Ishikawa (cell line): ENCODE data around the gene GRAMD1A.

ENCODE experiments used
- CEBPB ChIP-seq: IDR thresholded peaks from 2 replicates; pipeline ENCODE4 v1.6.1; 2012
- CREB1 ChIP-seq: IDR thresholded peaks from 2 replicates; pipeline ENCODE4 v1.6.1; 2012; ENCODE audit warnings: low read depth
- EGR1 ChIP-seq: IDR thresholded peaks from 2 replicates; pipeline ENCODE4 v1.6.1; 2012
- EP300 ChIP-seq: IDR thresholded peaks from 2 replicates; pipeline ENCODE4 v1.6.1; 2012; ENCODE audit warnings: borderline replicate concordance
- FOXM1 ChIP-seq: IDR thresholded peaks from 2 replicates; pipeline ENCODE4 v1.6.1; 2012; ENCODE audit warnings: low read depth, borderline replicate concordance
- NFIC ChIP-seq: IDR thresholded peaks from 2 replicates; pipeline ENCODE4 v1.6.1; 2012
- RAD21 ChIP-seq: IDR thresholded peaks from 2 replicates; pipeline ENCODE4 v1.6.1; 2012; ENCODE audit warnings: low read depth
- TAF1 ChIP-seq: IDR thresholded peaks from 2 replicates; pipeline ENCODE4 v1.6.1; 2012; ENCODE audit warnings: low read depth, mild to moderate bottlenecking
- TCF12 ChIP-seq: IDR thresholded peaks from 2 replicates; pipeline ENCODE4 v1.6.1; 2012; ENCODE audit warnings: low read depth
- TEAD4 ChIP-seq: IDR thresholded peaks from 2 replicates; pipeline ENCODE4 v1.6.1; 2012
- YY1 ChIP-seq: IDR thresholded peaks from 2 replicates; pipeline ENCODE4 v1.6.1; 2012; ENCODE audit warnings: low read depth
- ZBTB7A ChIP-seq: IDR thresholded peaks from 2 replicates; pipeline ENCODE4 v1.6.1; 2012; ENCODE audit warnings: low read depth
- TF ChIP-seq, protein P1 (sequence below): IDR thresholded peaks from 2 replicates; pipeline ENCODE4 v1.6.1; 2012
- TF ChIP-seq, protein P2 (sequence below): IDR thresholded peaks from 2 replicates; pipeline ENCODE4 v1.6.1; 2012
- TF ChIP-seq, protein P3 (sequence below): IDR thresholded peaks from 2 replicates; pipeline ENCODE4 v1.6.1; 2012; ENCODE audit warnings: low read depth, mild to moderate bottlenecking

Gene GRAMD1A

DNA sequence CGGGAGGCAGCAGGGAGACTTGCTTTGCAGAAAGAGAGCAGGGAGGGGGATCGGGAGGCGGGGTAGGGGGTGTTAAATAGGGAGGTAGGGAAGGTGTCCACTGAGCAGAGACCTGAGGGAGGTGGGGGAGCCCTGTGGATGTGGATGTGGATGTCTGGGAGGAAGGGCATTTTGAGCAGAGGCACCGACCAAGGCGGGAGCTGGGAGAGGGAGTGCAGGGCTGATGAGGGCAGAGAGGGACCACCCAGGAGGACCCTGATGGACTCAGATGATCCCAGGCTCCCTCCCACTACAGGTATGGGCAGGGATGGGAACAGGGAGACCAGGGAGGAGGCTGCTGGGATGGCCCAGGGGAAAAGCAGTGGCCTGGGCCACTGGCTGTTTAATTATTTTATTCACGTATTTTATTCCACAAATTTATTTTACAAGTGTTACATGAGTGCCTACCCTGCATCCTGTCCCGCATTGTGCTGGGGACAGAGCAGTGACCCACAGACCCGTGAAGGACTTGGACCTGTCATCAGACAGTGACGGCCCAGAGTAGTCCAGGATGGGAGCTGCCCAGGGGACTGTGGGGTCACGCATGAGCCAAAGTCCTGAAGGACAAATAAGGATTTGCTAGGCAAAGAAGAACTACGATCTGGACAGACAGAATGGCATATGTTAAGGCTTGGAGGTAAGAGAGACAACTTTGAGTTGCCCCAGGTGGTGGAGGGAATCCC, 5.3 kb downstream of the GRAMD1A start:
- TF ChIP-seq EP300, result no peak

DNA sequence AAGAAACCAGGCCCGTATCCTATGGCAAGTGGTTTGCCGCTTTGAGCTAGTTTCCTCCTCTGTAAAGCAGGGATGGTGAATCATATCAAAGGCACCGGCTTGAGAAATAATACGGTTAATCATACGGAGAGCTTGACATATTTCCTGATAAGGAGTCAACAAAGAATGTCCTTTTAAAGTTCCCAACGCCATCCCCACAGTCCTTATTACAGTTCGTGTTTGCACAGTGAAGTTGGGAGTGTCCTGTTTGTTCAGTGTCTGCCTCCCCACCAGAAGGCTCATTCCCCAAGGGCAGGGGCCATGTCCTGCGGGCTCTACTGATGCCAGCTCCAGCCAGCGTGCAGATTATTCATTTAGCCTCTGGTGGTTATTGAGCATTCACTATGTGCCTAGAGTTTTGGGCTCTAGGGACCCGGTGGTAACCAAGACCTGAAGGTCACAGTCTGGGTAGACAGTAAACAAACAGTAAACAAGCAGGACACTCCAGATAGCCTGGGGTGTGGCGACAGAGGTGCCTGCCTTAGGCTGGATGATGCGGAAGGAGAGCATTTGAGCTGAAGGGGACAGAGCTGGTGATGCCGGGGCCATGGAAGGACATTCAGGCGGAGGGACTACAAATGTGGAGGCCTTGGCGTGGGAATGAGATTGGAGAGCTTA, 6.3 kb downstream of the GRAMD1A start:
- no peak for TF ChIP-seq EGR1
- TF ChIP-seq TEAD4, result no peak
- no peak for TF ChIP-seq TAF1
- no peak for TF ChIP-seq RAD21
- TF ChIP-seq EP300, result no peak
- no peak for TF ChIP-seq FOXM1

DNA sequence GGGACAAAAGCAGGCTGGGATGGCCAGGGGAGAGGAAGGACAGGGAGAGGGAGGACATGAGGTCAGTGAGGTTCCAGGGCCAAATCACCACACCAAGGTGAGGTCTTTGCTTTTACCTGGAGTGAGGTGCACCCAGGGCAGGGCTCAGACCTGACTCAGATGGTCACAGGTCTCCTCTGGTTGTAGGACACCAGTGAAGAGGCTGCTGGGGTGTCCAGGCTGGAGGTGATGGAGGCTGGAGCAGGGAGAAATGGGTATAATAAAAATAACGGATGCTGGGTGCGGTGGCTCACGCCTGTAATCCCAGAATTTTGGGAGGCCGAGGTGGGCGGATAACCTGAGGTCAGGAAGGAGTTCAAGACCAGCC, 6.9 kb downstream of the GRAMD1A start:
- TF ChIP-seq, protein P1, sequence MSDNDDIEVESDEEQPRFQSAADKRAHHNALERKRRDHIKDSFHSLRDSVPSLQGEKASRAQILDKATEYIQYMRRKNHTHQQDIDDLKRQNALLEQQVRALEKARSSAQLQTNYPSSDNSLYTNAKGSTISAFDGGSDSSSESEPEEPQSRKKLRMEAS, result no peak
- TF ChIP-seq FOXM1, result no peak
- no peak for TF ChIP-seq CEBPB
- no peak for TF ChIP-seq CREB1
- no peak for TF ChIP-seq ZBTB7A
- TF ChIP-seq NFIC, result no peak
- no peak for TF ChIP-seq RAD21
- no peak for TF ChIP-seq EGR1
- TF ChIP-seq TCF12, result no peak
- TF ChIP-seq YY1, result no peak
- TF ChIP-seq, protein P2, sequence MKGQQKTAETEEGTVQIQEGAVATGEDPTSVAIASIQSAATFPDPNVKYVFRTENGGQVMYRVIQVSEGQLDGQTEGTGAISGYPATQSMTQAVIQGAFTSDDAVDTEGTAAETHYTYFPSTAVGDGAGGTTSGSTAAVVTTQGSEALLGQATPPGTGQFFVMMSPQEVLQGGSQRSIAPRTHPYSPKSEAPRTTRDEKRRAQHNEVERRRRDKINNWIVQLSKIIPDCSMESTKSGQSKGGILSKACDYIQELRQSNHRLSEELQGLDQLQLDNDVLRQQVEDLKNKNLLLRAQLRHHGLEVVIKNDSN, result no peak
- TF ChIP-seq TAF1, result no peak
- TF ChIP-seq, protein P3, sequence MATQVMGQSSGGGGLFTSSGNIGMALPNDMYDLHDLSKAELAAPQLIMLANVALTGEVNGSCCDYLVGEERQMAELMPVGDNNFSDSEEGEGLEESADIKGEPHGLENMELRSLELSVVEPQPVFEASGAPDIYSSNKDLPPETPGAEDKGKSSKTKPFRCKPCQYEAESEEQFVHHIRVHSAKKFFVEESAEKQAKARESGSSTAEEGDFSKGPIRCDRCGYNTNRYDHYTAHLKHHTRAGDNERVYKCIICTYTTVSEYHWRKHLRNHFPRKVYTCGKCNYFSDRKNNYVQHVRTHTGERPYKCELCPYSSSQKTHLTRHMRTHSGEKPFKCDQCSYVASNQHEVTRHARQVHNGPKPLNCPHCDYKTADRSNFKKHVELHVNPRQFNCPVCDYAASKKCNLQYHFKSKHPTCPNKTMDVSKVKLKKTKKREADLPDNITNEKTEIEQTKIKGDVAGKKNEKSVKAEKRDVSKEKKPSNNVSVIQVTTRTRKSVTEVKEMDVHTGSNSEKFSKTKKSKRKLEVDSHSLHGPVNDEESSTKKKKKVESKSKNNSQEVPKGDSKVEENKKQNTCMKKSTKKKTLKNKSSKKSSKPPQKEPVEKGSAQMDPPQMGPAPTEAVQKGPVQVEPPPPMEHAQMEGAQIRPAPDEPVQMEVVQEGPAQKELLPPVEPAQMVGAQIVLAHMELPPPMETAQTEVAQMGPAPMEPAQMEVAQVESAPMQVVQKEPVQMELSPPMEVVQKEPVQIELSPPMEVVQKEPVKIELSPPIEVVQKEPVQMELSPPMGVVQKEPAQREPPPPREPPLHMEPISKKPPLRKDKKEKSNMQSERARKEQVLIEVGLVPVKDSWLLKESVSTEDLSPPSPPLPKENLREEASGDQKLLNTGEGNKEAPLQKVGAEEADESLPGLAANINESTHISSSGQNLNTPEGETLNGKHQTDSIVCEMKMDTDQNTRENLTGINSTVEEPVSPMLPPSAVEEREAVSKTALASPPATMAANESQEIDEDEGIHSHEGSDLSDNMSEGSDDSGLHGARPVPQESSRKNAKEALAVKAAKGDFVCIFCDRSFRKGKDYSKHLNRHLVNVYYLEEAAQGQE, result no peak

DNA sequence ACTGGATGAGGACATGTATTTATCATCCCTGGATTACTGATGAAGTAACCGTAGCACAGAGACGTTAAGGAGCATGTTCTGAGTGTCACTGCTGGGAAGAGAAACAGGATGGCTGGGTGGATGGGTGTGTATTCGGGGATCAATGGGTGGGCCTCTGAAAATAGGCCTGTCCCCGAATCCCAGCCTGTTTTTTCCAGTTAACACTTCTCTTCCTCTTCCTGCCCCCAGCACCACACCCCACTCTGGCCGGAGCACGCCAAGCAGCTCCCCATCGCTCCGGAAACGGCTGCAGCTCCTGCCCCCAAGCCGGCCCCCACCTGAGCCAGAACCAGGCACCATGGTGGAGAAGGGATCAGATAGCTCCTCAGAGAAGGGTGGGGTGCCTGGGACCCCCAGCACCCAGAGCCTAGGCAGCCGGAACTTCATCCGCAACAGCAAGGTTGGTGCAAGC, 8.8 kb downstream of the GRAMD1A start:
- TF ChIP-seq CREB1 (no peak), EGR1 (no peak), FOXM1 (no peak), RAD21 (no peak), NFIC (no peak), TCF12 (no peak), CEBPB (no peak), EP300 (no peak), TAF1 (no peak), ZBTB7A (no peak), TEAD4 (no peak), YY1 (no peak)
- TF ChIP-seq, protein P3, result no peak
- TF ChIP-seq, protein P2, result no peak
- TF ChIP-seq, protein P1, result no peak

DNA sequence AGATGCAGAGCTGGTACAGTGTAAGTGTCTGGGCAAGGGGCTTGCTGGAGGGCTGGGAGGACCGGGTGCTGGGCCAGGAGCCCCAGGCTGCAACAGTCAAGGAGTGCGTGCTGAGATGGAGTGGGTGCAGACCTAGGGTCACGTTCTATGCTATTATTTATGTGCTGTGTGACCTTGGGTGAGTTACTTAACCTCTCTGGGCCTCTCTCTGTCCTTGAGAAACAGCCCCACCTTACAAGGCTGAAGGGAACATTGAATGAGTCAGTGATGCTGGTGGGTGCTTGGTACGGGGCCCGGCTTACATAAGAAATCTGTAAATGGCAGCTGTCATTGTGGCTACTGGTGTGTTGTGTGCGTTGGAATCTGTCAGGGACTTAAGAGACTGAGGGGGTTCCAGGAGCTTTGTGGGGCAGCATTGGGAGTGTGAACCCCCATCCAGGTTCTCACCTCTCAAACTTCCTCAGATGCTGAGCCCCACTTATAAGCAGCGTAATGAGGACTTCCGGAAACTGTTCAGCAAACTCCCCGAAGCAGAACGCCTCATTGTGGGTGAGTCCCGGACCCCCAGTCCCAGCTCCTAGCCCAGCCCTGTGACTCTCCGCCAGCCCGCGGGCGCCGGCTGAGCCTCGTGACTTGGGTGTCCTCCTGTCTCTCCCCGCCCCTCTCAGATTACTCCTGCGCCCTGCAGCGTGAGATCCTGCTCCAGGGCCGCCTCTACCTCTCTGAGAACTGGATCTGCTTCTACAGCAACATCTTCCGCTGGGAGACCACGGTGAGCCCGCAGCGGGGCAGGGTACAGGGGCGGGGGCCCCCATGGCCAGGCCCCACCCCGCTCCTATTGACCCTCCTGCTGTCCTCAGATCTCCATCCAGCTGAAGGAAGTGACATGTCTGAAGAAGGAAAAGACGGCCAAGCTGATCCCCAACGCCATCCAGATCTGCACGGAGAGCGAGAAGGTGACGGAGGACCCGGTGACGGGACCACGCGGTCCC, 9.6 kb downstream of the GRAMD1A start:
- TF ChIP-seq FOXM1, result no peak
- TF ChIP-seq, protein P1, result no peak
- no peak for TF ChIP-seq EP300
- TF ChIP-seq CREB1, result no peak
- TF ChIP-seq TAF1, result no peak
- no peak for TF ChIP-seq TCF12
- TF ChIP-seq CEBPB, result no peak
- TF ChIP-seq, protein P3, result no peak
